HL-60 (cell line): ENCODE results near the gene ACOX3.
A peak's percentile ranks its signal among the peaks of the same experiment; 100 is the strongest.

Experiments used
- DNase-seq, 2 experiments: peaks; one replicate each; pipeline ENCODE4 v3.0.0-alpha.2; 2010 to 2020; ENCODE audit warnings: low read depth in 1 of 2, low spot score in 1 of 2
- H3K27ac ChIP-seq: fragments of 250-450 bp; sonication (Bioruptor Pico); replicated peaks from 2 replicates; pipeline ENCODE4 v1.5.1; 2020; ENCODE audit warnings: mild to moderate bottlenecking, moderate library complexity
- H3K27me3 ChIP-seq: fragments of 250-450 bp; sonication (Bioruptor Pico); 2 replicates; pipeline ENCODE4 v1.5.1; 2021; ENCODE audit warnings: mild to moderate bottlenecking, moderate library complexity; ENCODE audit not compliant: insufficient read depth, poor library complexity, severe bottlenecking
- H3K4me3 ChIP-seq: replicated peaks from 2 replicates; pipeline ENCODE4 v1.5.1; 2011; ENCODE audit warnings: mild to moderate bottlenecking, control low read depth, low read length; ENCODE audit not compliant: insufficient read depth
- GABPA ChIP-seq: IDR thresholded peaks from 2 replicates; pipeline ENCODE4 v1.6.1; 2012; ENCODE audit warnings: low read depth
- POLR2AphosphoS5 ChIP-seq: IDR thresholded peaks from 2 replicates; pipeline ENCODE4 v1.6.1; 2012; ENCODE audit warnings: low read depth
- SPI1 ChIP-seq: IDR thresholded peaks from 2 replicates; pipeline ENCODE4 v1.6.1; 2012; ENCODE audit warnings: low read depth, mild to moderate bottlenecking, borderline replicate concordance
- TF ChIP-seq, protein P1 (sequence below): IDR thresholded peaks from one replicate; pipeline ENCODE4 v1.5.1; 2011; ENCODE audit warnings: low read length, control low read depth, inconsistent platforms; ENCODE audit not compliant: insufficient read depth
- TF ChIP-seq, protein P2 (sequence below): IDR thresholded peaks from 2 replicates; pipeline ENCODE4 v1.6.1; 2012; ENCODE audit warnings: low read depth; ENCODE audit not compliant: insufficient replicate concordance

Gene ACOX3

GRCh38 chr4:8472158-8472688, 31.7 kb upstream of the ACOX3 start:
- H3K27ac ChIP-seq = peak overlapping the region; percentile 31; the same call in 1 of the 2 replicates
- H3K27me3 ChIP-seq = no peaks in the 10 kb centered on the region
- DNase-seq = no peak
- TF ChIP-seq, protein P1, sequence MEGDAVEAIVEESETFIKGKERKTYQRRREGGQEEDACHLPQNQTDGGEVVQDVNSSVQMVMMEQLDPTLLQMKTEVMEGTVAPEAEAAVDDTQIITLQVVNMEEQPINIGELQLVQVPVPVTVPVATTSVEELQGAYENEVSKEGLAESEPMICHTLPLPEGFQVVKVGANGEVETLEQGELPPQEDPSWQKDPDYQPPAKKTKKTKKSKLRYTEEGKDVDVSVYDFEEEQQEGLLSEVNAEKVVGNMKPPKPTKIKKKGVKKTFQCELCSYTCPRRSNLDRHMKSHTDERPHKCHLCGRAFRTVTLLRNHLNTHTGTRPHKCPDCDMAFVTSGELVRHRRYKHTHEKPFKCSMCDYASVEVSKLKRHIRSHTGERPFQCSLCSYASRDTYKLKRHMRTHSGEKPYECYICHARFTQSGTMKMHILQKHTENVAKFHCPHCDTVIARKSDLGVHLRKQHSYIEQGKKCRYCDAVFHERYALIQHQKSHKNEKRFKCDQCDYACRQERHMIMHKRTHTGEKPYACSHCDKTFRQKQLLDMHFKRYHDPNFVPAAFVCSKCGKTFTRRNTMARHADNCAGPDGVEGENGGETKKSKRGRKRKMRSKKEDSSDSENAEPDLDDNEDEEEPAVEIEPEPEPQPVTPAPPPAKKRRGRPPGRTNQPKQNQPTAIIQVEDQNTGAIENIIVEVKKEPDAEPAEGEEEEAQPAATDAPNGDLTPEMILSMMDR = no peak
- TF ChIP-seq, protein P2, sequence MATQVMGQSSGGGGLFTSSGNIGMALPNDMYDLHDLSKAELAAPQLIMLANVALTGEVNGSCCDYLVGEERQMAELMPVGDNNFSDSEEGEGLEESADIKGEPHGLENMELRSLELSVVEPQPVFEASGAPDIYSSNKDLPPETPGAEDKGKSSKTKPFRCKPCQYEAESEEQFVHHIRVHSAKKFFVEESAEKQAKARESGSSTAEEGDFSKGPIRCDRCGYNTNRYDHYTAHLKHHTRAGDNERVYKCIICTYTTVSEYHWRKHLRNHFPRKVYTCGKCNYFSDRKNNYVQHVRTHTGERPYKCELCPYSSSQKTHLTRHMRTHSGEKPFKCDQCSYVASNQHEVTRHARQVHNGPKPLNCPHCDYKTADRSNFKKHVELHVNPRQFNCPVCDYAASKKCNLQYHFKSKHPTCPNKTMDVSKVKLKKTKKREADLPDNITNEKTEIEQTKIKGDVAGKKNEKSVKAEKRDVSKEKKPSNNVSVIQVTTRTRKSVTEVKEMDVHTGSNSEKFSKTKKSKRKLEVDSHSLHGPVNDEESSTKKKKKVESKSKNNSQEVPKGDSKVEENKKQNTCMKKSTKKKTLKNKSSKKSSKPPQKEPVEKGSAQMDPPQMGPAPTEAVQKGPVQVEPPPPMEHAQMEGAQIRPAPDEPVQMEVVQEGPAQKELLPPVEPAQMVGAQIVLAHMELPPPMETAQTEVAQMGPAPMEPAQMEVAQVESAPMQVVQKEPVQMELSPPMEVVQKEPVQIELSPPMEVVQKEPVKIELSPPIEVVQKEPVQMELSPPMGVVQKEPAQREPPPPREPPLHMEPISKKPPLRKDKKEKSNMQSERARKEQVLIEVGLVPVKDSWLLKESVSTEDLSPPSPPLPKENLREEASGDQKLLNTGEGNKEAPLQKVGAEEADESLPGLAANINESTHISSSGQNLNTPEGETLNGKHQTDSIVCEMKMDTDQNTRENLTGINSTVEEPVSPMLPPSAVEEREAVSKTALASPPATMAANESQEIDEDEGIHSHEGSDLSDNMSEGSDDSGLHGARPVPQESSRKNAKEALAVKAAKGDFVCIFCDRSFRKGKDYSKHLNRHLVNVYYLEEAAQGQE = no peak
- TF ChIP-seq SPI1 (no peak), POLR2AphosphoS5 (no peak), GABPA (no peak)
- no peak overlapping the region for H3K4me3 ChIP-seq

- Histone ChIP-seq H3K27me3 (no peaks in the 10 kb centered on the region), H3K27ac (no peak overlapping the region), H3K4me3 (no peak overlapping the region)
- TF ChIP-seq GABPA (no peak), SPI1 (no peak), POLR2AphosphoS5 (no peak)
- TF ChIP-seq, protein P1 = no peak
- TF ChIP-seq, protein P2 = no peak
- DNase-seq = no peak
Measured at GRCh38 chr4:8471211-8471875, 30.8 kb upstream of the ACOX3 start.

DNA sequence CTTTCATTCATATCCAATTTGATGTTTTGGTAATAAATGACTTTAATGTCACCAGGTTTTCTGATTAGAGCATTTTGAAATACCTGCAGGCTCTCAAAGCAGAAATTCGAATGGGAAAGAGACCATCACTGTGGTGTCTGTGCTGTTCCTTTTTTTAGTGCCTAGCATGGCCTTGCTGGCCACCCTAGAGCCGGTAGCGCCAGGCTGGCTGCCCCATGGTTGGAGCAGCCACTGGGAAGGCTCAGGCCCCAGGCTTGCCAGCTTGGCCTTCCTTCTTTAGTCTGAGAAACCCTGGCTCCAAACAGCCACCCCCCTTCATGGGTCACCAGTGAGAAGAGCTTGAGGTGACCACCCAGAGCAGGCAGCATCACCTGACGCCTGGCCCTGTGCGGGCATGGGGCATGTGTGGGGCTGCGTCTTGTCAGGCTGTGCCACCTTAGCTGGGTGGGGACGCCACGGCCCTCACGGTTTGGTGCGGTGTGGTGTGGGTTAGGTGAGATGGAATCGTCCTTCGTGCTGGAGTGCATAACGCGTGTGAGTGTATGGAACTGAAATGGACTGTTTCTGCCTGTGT, 30.0 kb upstream of the ACOX3 start:
- Histone ChIP-seq H3K27ac (no peak overlapping the region), H3K4me3 (no peak overlapping the region), H3K27me3 (no peaks in the 10 kb centered on the region)
- TF ChIP-seq, protein P2 = no peak
- no peak for TF ChIP-seq POLR2AphosphoS5
- TF ChIP-seq, protein P1 = no peak
- TF ChIP-seq GABPA = no peak
- DNase-seq = no peak
